ENCODE data around the gene SLC11A2.

GRCh38 chr12:51013441-51013840 lies 12.7 kb downstream of the SLC11A2 start:
- TF ChIP-seq YY1 (IDR thresholded peaks at IDR 0.05; ENCODE audit: insufficient read depth, insufficient read length), result no peak
- TF ChIP-seq SUZ12 (IDR thresholded peaks at IDR 0.05; ENCODE audit: extremely low read depth, insufficient read depth, insufficient read length), result no peak
